PC-9 (cell line): Measurements from ENCODE around the gene BDKRB1. TPM values are rescaled to one million over a fixed set of nuclear protein-coding genes. Genes with fewer than 3 reads are reported as not detected.

ENCODE experiments used
- BruUV-seq: library from RNA; stranded (reverse); fragments of 400-500 nt; replicated peaks from 2 replicates; lab custom pipeline; 2021; lab: Mats Ljungman, UMichigan
- CTCF ChIA-PET: fragments of 300-600 bp; sonication (Branson Sonifier 250); formaldehyde crosslinking; loops from one replicate; lab custom pipeline; 2022; ENCODE audit warnings: antibody characterized with exemption; lab: Charles Lee
- POLR2A ChIA-PET: fragments of 300-600 bp; sonication (Branson Sonifier 250); formaldehyde crosslinking; loops from one replicate; lab custom pipeline; 2022; ENCODE audit warnings: antibody characterized with exemption; ENCODE audit not compliant: unreplicated experiment; lab: Charles Lee
- DNase-seq, 2 experiments: peaks; one replicate each; pipeline versions ENCODE4 v3.0.0 to v3.0.0-alpha.2; 2015 to 2022; ENCODE audit warnings: mixed read lengths in 1 of 2
- H2AFZ ChIP-seq: fragments of 200-600 bp; sonication (generic); 2 replicates; pipeline ENCODE4 v1.8.1; 2017; ENCODE audit warnings: antibody characterized with exemption
- H3F3A ChIP-seq: fragments of 200-600 bp; sonication (generic); 2 replicates; pipeline ENCODE4 v1.8.1; 2017; ENCODE audit warnings: antibody characterized with exemption, mild to moderate bottlenecking, low read depth; ENCODE audit not compliant: insufficient read depth
- H3K27ac ChIP-seq: fragments of 200-600 bp; sonication (generic); 2 replicates; pipeline ENCODE4 v1.6.1; 2016; ENCODE audit warnings: mixed run types
- H3K27me3 ChIP-seq: fragments of 200-600 bp; sonication (generic); 2 replicates; pipeline ENCODE4 v1.6.1; 2016; ENCODE audit warnings: low read depth, mixed run types; ENCODE audit not compliant: insufficient read depth
- H3K36me3 ChIP-seq: fragments of 200-600 bp; sonication (generic); 2 replicates; pipeline ENCODE4 v1.6.1; 2016; ENCODE audit warnings: low read depth, mixed run types
- H3K4me1 ChIP-seq: fragments of 200-600 bp; sonication (generic); replicated peaks from 2 replicates; pipeline ENCODE4 v1.6.1; 2016; ENCODE audit warnings: mixed run types; ENCODE audit not compliant: insufficient read depth
- H3K4me2 ChIP-seq: fragments of 200-600 bp; sonication (generic); 2 replicates; pipeline ENCODE4 v1.6.1; 2017; ENCODE audit warnings: mixed run types
- H3K4me3 ChIP-seq: fragments of 200-600 bp; sonication (generic); 2 replicates; pipeline ENCODE4 v1.6.1; 2016; ENCODE audit warnings: mixed run types
- H3K79me2 ChIP-seq: fragments of 200-600 bp; sonication (generic); 2 replicates; pipeline ENCODE4 v1.6.1; 2017; ENCODE audit warnings: low read depth, mixed run types
- H3K9me2 ChIP-seq: fragments of 200-600 bp; sonication (generic); 2 replicates; pipeline ENCODE4 v1.8.1; 2017; ENCODE audit warnings: mild to moderate bottlenecking; ENCODE audit not compliant: insufficient read depth
- H3K9me3 ChIP-seq: fragments of 200-600 bp; sonication (generic); 2 replicates; pipeline ENCODE4 v1.8.1; 2016; ENCODE audit warnings: low read depth; ENCODE audit not compliant: insufficient read depth
- H4K20me1 ChIP-seq: fragments of 200-600 bp; sonication (generic); 2 replicates; pipeline ENCODE4 v1.8.1; 2017; ENCODE audit not compliant: insufficient read depth
- EZH2 ChIP-seq: fragments of 200-600 bp; sonication (generic); IDR thresholded peaks from 2 replicates; pipeline ENCODE4 v1.8.0; 2017; ENCODE audit warnings: antibody characterized with exemption, low read depth
- intact Hi-C: fragments of 100-400 bp; cut with micrococcal nuclease; formaldehyde crosslinking; loops from one replicate; pipeline ENCODE4 v1.10.0; 2022; ENCODE audit not compliant: unreplicated experiment
- total RNA-seq: library from RNA; stranded (reverse); gene quantifications from 2 replicates; pipeline ENCODE4 v1.2.3, GENCODE V29; 2021
- TF ChIP-seq, protein P1 (sequence below): fragments of 200-600 bp; sonication (generic); conservative IDR thresholded peaks from 2 replicates; pipeline ENCODE4 v1.6.1; 2017; ENCODE audit warnings: mixed run types, antibody characterized with exemption, mild to moderate bottlenecking, moderate library complexity

Gene BDKRB1
- total RNA-seq, 1 experiment from 2014 or later, result not detected

DNA sequence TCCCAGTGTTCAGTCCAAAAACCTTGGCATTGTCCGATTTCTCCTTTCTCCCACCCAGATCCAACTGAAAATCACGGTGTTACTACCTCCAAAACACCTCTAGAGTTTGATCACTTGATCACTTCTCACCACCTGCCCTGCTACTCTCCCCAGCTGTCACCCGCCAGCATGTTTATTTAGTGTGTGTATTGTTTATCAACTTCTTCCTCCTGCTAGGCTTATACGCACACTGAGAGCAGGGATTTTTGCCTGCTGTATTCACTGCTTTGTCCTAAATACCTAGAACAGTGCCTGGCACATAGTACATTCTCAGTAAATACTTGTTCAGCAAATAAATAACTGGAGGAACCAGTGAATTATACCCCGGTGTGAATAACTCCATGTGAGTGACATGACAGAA is 5.0 kb downstream of the BDKRB1 start:
- no peak for TF ChIP-seq EZH2
- TF ChIP-seq, protein P1, sequence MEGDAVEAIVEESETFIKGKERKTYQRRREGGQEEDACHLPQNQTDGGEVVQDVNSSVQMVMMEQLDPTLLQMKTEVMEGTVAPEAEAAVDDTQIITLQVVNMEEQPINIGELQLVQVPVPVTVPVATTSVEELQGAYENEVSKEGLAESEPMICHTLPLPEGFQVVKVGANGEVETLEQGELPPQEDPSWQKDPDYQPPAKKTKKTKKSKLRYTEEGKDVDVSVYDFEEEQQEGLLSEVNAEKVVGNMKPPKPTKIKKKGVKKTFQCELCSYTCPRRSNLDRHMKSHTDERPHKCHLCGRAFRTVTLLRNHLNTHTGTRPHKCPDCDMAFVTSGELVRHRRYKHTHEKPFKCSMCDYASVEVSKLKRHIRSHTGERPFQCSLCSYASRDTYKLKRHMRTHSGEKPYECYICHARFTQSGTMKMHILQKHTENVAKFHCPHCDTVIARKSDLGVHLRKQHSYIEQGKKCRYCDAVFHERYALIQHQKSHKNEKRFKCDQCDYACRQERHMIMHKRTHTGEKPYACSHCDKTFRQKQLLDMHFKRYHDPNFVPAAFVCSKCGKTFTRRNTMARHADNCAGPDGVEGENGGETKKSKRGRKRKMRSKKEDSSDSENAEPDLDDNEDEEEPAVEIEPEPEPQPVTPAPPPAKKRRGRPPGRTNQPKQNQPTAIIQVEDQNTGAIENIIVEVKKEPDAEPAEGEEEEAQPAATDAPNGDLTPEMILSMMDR, result no peak

DNA sequence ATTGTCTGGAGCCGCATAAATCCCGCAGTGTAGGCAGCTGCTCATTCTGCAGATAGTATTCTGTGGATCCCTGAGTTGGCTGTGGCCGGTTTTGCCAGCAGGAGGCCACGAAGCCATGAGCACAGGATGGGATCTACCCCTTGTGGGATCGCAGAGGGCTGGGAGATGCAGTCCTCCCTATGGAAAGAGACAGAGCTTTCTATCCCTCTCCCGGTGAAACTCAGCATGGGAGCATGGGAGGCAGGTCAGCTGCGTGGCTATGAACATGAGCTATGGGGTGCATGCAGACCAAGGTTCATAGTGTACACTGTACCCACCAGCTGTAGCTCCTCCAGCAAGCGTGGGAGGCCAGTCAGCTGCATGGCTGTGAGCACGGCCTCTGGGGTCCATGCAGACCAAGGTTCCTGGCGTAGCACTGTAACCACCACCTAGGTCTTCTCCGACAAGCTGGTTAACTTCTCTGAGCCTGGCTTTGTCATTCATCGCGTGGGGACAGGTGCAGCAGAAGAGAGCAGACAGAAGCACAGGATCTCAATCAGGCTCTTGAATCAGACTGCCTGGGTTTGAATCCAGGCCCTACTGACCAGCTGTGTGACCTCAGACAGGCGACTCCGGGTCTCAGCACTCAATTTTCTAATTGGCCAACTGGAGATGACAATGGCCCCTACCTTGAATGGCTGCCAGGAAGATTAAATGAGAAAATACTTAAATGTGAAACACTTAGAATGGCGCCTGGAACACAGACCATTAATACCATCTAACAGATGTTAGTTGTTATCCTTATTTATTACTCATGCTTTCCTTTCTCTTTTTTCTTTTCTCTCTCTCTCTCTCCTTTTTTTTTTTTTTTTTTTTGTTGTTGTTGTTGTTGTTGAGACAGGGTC is 6.0 kb downstream of the BDKRB1 start:
- H3K4me2 ChIP-seq, result no peak overlapping the region
- no peak for DNase-seq
- no peaks in the 10 kb centered on the region for H3K27me3 ChIP-seq
- ChIA-PET POLR2A (no interaction called here), CTCF (interaction anchor here (0.6 kb wide), 1 partner anchor 126 kb away, joined by 8 read pairs; no protein-coding TSS in a partner anchor)
- H2AFZ ChIP-seq, result no peak overlapping the region
- H3K27ac ChIP-seq, result no peak overlapping the region
- intact Hi-C loops, result no loop called here
- no TSS peak for BruUV-seq
- H4K20me1 ChIP-seq, result no peaks in the 10 kb centered on the region
- TF ChIP-seq EZH2, result no peak
- TF ChIP-seq, protein P1, result no peak
- no peaks in the 10 kb centered on the region for H3K9me3 ChIP-seq
- peaks cover 17% of the 10 kb centered on the region; the same call in 1 of the 2 replicates for H3F3A ChIP-seq
- H3K4me3 ChIP-seq, result no peak overlapping the region
- H3K4me1 ChIP-seq, result peaks cover 31% of the 10 kb centered on the region
- no peaks in the 10 kb centered on the region for H3K9me2 ChIP-seq
- H3K36me3 ChIP-seq, result no peaks in the 10 kb centered on the region
- H3K79me2 ChIP-seq, result no peaks in the 10 kb centered on the region

More for the DNA sequence above, 5.0 kb downstream of the BDKRB1 start:
- ChIA-PET POLR2A (no interaction called here), CTCF (no interaction called here)
- H3K4me2 ChIP-seq, result no peak overlapping the region
- H2AFZ ChIP-seq, result no peak overlapping the region
- no peak overlapping the region for H3K4me3 ChIP-seq
- H3K4me1 ChIP-seq, result peaks cover 29% of the 10 kb centered on the region
- DNase-seq, result no peak
- no peaks in the 10 kb centered on the region for H3K79me2 ChIP-seq
- H3K27ac ChIP-seq, result no peak overlapping the region
- H3K9me3 ChIP-seq, result no peaks in the 10 kb centered on the region
- H3K36me3 ChIP-seq, result no peaks in the 10 kb centered on the region
- no peaks in the 10 kb centered on the region for H3K27me3 ChIP-seq
- H4K20me1 ChIP-seq, result no peaks in the 10 kb centered on the region
- H3K9me2 ChIP-seq, result no peaks in the 10 kb centered on the region
- H3F3A ChIP-seq, result peaks cover 17% of the 10 kb centered on the region; the same call in 1 of the 2 replicates
- BruUV-seq, result no TSS peak
- intact Hi-C loops, result no loop called here

DNA sequence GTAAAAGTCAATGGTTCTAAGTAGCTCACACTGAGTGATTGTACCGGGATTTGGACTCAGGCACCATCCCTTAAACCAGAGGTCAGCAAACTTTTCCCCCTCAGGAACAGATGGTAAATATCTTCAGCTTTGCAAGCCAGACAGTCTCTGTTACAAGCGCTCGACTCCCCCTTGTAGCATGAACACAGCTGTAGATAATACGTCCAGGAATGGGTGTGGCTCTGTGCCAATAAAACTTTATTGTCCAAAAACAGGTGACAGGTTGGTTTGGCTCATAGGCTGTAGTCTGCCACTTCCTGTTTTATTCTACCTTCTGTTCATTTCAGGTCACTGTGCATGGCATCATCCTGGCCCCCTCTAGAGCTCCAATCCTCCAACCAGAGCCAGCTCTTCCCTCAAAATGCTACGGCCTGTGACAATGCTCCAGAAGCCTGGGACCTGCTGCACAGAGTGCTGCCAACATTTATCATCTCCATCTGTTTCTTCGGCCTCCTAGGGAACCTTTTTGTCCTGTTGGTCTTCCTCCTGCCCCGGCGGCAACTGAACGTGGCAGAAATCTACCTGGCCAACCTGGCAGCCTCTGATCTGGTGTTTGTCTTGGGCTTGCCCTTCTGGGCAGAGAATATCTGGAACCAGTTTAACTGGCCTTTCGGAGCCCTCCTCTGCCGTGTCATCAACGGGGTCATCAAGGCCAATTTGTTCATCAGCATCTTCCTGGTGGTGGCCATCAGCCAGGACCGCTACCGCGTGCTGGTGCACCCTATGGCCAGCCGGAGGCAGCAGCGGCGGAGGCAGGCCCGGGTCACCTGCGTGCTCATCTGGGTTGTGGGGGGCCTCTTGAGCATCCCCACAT is 7.6 kb downstream of the BDKRB1 start:
- no peak overlapping the region for H2AFZ ChIP-seq
- H3K27me3 ChIP-seq, result no peaks in the 10 kb centered on the region
- peak overlapping the region; percentile 45 for H3K4me2 ChIP-seq
- CTCF ChIA-PET, result no interaction called here
- peaks cover 46% of the 10 kb centered on the region for H3K4me1 ChIP-seq
- H3K4me3 ChIP-seq, result no peak overlapping the region
- no peaks in the 10 kb centered on the region for H3K9me2 ChIP-seq
- DNase-seq, result peak in 1 of 2 experiments; percentile 88
- intact Hi-C loops, result no loop called here
- peaks cover 22% of the 10 kb centered on the region; the same call in 1 of the 2 replicates for H3F3A ChIP-seq
- no peaks in the 10 kb centered on the region for H3K9me3 ChIP-seq
- BruUV-seq, result no TSS peak
- H4K20me1 ChIP-seq, result no peaks in the 10 kb centered on the region
- no peaks in the 10 kb centered on the region for H3K36me3 ChIP-seq
- H3K79me2 ChIP-seq, result no peaks in the 10 kb centered on the region
- no peak for TF ChIP-seq EZH2
- TF ChIP-seq, protein P1, result no peak
- peak overlapping the region; percentile 70 for H3K27ac ChIP-seq
- POLR2A ChIA-PET, result no interaction called here
